HG03159 (cell line): ENCODE data around the gene SETMAR.
"Not testable (repeated sequence)": the region's sequence is repeated elsewhere in the genome, so short reads cannot be mapped to it uniquely, and the experiment has no call there.

Experiments used
- ATAC-seq: cut with Tn5 transposase; IDR thresholded peaks from one replicate; pipeline ENCODE4 v1.9.1; 2021; ENCODE audit warnings: mild to moderate bottlenecking, moderate library complexity; ENCODE audit not compliant: unreplicated experiment

SETMAR gene

DNA sequence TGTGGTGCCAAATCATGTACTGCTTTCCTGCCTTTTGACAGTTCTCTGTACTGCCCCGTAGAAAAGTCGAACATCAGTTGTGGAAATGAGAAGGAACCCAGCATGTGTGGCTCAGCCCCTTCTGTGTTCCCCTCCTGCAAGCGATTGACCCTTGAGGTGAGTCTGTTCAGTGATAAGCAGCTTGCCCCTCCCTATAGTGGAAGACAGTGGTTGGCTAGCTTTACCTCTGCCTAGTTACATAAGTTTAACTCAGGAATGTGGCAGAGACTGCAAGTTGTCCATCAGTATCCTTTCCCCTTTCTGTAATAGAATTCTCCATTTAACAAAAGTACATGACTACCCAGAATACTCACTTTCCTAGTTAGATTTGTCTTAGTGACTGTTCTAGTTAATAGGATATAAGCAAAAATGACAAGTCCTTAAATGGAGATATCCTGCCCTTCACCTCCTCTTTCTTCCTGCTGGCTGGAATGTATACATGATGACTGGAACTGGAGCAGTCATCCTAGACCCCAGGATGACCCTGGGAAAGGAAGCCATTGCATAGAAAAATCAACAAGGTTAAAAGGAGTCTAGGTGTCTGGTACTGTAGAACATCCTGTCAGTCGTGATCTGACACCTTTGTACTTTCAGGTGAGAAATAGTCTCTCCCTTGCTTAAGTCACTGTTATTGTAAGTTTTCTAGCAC lies 10.6 kb downstream of the SETMAR start:
- no peak for ATAC-seq

DNA sequence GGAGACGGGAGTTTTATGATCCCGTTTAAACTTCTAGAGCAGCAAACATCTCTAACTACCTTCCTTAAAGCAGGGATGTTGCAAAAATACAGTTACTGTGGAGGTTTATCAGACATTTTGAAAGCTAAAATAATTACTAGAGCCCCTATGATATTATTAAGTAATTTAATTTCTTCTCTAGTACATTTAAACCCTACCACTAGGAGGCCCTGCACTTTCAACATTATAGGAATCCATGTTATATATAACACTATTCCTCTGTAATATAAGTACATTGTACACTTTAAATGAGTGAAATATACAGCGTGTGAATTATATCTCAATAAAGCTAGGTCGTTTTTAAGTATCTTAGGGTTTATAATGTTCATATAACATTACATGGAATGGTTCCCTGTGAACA lies 11.5 kb downstream of the SETMAR start:
- ATAC-seq = no peak

DNA sequence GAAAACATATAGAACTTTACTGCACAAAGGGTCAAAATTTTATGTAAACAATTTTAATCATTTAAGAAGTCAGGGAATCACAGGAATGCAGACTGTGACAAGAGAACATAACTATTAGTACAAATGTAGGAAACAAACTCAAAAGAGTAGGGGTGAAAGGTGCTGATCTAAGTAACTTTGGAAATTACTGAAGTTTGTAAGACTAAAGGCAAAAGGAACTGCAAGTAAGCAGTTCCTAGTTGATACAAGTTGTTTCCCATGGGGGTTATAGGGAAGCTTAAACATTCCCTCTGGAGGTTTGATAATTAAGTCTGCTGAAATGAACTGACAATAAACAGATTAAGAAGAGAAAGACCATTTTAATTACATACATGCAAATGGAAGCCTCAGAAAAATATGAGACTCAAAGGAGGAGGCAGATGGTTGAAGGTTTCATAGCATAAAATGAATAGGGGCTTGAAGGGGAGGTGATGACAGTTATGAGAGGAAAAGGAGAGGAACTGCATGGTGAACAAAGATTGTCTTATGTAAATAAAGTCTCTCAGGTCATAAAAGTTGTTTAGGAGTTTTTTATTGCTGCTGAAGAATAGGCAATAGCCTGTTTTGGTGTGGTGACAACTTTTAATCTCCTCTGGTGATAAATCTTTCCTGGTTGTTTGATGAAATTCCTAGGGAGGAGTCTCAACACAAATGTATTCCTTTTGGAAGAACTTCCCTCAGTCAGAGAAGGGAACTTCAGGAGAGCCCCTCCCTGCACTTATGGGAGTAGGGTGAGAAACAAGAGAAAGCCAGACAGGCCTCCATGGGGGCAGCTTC lies 17.1 kb downstream of the SETMAR start:
- ATAC-seq = no peak

DNA sequence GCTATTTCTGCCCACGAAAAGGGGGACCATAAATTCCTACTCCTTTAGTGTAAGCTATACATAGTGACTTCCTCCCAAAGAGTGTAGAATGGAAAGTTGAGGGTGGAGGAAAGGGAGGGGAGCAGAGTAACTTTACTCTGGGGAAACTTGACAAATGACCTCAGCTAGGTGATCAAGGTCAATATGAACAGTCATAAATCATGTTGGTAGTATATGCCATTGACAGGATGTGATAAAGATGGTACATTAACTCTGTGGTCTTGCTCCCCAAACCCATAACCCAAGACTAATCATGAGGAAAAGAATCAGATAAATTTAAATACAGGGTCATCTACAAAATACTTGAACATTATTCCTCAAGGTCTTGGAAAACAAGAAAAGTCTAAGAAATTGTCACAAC lies 18.6 kb downstream of the SETMAR start:
- no peak for ATAC-seq

DNA sequence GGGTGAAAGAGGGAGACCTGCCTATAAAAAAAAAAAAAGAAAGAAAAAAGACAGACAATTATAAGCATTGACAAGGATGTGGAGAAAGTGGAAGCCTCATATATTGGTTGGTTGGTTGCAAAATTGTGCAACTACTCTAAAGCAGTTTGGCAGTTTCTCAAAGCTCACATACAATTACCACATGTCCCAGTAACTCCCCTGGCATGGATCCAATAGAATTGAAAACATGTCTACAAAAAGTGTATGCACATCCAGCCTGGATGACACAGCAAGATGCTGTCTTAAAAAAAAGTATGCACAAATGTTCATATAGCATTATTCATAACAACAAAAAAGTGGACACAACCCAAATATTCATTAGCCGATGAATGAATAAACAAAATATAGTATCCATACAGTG lies 19.5 kb downstream of the SETMAR start:
- ATAC-seq = no peak

DNA sequence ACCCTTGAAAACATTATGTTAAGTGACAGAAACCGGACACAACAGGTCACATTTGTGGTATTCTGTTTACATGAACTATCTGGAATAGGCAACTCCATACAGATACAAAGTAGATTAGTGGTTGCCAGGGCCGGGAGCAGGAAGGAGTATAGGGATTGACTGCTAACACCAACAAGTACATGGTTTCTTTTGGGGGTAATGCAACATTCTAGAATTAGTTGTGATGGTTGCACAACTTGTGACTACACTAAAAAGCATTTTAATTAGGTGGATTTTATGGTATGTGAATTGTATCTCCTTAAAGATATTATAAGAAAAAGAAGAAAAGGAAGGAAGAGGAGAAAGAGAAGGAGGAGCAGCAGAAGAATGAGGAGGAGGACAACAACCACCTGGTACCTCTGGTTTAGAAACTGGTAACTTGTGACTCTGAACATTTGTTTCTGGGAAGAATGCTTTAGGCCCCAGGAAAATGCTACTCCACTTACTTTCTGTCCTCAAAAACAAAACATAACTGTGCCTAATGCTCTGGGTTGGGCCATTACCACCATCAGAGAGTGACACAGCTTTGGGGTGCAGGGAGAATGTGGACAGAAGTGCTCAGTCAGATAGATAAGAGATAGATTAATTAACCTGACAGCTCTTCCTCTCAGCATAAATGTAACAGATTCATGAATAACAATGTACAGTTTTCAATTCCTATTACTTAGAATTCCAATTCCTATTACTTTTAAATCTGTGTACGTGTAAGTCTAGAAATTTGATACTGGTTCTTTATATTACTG lies 20.3 kb downstream of the SETMAR start:
- ATAC-seq = no peak

DNA sequence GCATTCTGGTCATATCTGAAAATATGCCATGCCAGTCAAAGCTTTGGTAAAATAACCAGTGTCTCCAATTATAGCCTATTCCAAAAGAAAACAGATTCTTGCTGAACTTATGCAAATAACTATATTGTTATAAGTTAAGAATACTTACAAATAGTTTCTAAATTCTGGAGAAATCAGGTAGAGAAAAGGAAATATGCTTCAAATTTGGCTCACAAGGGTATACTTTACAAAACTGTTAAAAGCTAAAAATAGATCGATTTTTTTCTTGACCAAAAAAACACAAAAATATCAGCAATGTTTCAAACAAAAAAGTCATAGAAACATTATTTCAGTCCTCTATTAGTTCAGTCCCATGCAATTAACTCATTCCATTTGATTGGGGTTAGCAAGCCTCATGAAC lies 23.7 kb downstream of the SETMAR start:
- ATAC-seq = no peak

DNA sequence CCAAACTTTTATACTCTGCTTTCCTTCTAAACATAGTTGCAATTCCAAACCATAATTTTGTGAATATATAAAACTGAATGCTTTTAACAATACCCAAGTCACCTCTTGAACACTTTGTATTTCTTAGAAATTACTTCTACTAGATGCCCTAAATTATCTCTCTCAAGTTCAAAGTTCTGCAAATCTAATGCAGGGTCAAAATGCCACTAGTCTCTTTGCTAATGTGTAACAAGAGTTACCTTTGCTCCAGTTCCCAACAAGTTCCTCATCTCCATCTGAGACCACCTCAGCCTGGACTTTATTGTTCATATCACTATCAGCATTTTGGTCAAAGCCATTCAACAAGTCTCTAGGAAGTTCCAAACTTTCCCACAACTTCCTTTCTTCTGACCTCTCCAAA lies 26.6 kb downstream of the SETMAR start:
- ATAC-seq = not testable (repeated sequence)

DNA sequence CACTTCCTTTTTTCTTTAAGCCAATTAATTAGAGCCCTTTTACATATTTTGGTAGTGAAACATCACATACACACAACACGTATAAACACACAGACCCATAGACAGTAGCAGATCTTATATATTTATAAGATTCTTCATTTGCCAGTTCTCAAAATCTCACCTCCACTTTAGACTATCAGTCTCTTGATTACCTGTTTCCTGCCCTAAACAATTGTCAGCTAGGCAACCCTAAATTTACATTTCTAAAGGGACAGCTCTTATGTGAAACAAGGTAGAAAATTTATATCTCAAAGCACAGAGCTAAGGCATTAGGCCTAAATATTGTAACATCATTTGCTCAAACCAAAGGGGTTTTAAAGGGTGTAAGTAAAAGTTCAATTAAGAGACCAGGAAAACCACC lies 28.9 kb downstream of the SETMAR start:
- no peak for ATAC-seq

DNA sequence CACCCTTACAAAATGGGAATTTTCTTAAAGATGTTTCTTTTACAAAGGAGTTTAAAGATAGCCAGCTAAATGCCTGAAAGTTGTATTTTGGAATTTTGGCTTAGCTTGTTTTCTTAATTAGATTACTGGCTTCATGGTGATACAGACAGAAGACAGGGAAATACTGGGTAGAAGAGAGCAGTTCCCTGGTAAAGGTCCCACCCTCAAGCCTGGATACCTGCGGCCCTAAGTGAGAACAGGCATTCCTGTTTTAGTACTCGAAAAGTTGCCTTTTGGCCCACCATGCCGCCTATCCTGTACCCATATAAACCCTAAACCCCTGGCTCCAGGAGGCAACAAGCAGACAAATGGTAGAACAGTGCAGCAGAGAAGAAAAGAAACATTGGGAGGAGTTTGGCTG lies 29.4 kb downstream of the SETMAR start:
- no peak for ATAC-seq

DNA sequence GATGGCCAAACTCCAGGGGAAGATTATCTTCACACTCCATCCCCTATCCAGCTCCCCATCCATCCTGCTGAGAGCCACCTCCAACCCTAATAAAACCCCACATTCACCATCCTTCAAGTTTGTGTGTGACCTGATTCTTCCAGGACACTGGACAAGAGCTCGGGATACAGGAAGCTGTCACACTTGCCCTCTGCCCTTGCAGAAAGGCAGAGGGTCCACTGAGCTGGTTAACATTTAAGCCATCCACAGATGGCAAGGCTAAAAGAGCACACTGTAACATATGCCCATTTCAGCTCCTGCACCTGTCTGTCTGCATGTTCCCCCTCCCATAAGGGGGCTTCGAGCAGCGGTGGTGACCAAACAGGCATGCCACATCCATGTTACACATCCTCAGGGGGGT lies 29.8 kb downstream of the SETMAR start:
- no peak for ATAC-seq

DNA sequence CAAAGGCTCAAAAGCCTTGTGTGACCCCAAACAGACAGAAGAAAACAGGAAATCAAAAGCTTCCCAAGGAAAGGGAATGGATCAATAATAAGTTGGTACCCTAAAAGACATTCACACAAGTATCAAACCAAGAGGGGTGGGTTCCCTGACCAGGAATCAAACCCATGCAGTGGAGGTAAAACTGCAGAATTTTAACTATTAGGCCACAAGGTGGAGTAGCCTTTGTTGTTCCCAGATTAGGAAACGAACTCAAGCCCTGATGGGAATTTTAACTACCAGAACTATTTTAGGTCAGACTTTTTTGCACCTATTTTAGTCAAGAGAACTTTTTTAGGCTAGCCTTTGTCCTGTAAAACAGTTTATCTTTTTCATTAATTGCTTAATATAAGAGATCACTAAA lies 31.4 kb downstream of the SETMAR start:
- no peak for ATAC-seq

DNA sequence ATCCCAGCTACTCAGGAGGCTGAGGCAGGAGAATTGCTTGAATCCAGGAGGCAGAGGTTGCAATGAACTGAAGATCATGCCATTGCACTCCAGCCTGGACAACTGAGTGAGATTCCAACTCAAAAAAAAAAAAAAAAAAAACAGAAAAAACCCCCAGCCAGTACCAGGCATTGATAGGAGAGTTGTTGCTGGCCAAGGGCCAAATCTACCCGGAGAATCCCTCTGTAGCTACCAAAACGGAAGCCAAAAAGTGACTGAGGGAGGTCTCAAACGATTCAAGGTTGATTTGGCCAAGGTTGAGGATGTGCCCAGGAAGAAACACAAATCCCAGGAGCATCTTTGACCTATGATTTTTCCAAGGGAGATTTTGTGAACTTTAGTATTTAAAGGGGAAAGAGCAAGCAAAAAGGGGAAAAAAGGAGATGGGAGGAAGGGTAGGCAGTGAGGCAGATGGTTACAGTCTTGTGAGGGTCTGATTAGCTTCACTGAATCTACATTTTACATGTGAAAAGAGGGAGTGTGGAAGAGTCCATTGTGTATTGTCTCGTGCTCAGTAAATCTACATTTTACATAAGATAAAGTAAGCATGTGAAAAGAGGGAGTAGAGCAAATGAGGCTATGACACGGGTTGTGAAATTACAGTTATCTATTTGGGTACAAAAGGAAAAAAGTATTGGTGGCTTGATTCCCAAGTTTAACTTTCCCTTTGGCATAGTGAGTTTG lies 32.8 kb downstream of the SETMAR start:
- no peak for ATAC-seq

DNA sequence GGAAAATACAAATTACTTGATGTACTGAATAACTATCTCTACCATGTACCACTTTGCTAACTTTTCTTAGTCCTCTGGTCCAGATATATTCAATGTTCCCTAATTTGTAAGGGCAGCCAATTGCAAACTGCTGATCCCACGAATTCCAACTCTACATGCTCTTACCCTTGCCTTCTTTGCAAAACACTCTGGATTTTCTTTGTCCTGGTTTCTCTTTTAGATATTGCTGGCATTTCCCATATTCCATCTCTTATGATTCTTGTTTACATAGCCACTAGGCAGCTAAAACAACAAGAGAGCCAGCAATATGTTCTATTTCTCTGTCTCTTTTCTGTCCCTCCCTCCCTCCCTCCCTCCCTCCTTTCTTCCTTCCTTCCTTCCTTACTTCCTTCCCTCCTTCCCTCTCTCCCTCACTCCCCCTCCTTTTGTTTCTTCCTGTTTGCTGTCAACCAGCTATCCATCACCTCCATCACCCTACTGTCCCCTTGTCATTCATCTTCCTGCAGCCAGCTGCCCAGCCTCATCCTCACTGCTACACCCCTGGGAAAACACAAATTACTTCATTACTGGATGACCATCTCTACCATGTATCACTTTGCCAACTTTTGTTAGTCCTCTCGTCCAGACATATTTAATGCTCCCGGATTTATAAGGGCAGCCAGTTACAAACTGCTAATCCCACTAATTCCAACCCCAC lies 33.8 kb downstream of the SETMAR start:
- no peak for ATAC-seq

DNA sequence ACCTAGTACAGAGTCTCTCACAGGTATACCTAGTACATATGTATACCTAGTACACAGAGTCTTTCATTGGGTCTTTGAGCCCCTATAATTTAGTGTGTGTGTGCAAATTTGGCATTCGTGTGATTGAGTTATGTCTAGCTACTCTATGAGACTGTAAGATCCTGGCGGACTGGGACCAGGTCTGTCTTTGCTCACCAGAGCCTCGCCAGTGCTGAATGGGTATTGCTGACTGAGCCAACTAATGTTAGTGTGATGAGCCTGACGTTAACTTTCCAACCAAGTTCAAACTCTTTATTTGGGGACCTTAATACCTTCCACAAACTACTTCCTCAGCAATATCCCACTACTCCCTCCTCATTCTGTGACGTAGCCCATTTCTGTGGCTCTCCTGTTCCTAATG lies 35.6 kb downstream of the SETMAR start:
- no peak for ATAC-seq

DNA sequence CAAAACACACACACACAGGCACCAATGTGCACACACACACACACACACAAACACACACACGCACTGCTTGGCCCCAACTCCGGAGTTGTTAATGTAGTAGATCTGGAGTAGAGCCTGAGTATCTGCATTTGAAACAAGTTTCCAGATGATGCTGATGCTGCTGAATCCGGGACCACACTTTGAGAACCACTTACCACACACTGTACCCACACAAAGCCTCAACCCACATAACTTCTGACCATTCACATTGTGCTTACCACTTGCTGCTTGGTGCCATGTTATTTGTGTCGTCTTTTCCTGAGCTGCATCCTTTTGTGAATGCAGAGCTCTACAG lies 36.9 kb downstream of the SETMAR start:
- ATAC-seq = no peak

DNA sequence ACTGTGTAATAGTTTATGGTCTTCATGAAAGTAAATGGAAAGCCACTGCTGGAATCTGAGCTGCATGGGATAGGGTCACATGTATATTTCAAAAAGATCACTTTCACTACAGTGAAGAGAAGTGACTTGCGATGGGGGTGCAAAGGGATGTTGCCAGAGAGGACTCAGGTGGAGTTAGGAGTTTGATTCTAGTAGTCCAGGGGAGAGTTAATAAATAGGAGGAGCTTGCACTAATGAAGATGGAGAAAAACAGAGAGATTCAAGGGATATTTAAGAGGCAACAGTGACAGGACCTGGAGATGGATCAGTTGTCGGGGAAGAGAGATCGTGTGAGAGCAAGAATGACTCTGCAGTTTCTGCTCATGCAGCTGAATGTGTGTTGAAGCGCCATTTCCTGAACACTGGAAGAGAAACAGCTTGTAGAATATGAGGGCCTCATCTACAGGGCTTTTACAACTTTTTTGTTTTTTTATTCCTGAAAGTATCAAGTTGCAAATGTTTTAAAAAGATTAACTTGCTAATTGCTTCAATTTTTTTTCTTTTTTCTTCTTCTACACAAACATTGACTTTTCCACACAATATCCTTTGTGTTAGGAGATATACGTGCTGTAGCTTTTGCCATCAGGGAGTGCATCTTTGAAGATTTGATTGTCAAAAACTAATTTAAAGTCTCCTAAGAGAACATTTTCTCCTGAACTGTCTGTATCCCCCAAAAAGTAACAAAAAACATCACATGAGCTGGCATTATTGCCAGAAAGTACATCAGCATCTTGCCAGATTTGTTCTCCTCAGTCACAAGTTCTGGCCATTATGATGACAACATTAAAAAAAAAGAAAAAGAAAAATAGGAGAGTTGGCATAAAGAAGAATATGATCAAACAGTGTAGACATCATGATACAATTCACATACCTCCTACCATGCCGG lies 37.5 kb downstream of the SETMAR start:
- no peak for ATAC-seq

DNA sequence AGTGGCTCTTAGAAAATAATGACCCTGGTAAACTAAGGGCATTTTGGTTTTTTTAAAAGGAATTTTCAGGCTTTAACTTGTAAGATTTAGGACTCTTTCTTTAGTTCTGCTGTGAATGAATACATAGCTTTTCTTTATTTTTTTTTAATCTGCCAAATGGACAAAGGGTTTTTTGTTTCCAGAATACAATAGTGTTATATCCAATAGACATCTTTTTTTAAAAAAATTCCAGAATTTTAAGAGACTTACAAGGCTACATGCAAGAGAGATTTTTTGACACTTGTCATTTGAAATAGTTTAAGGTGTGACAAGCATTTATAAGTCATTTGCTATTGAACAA lies 38.1 kb downstream of the SETMAR start:
- no peak for ATAC-seq

DNA sequence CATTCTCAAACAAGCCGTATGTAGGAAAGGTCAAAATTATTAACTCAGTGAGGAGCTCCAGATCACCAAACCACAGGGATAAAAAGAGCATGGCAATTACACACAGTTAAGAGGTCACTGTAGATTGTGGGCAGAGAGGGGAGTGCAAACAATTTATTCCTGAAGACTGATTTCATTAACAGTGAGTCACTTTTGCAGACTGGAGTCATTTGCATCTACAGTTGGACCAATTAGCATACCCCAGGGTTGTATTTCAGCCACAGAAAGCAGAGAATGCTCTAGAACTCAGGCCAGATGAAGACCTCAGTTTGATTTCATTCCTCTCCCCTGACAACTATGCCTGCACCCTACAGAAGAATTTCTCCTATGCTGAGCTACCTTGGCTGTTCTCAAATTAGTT lies 40.1 kb downstream of the SETMAR start:
- ATAC-seq = no peak

DNA sequence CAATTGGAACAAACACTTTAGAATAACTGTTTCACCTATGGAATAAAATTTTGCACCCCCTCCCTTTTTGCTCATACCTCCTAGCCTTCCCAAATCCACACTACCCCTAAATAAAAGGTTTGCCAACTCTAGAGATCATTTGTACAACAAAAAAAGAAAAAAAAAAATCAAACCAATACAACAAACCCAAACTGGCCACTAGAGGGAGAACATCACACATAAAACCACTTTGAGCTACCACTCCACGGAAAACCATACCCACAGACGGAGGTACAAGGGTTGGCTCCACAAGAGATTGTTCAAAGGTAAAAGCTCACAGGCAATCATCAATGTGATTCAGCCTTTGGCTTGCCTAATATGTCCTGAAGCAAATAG lies 47.6 kb downstream of the SETMAR start:
- peak; percentile 89 for ATAC-seq
